HepG2 (cell line): ENCODE data around the gene ATP2A3. TPM values are rescaled to one million over a fixed set of nuclear protein-coding genes. Genes with fewer than 3 reads are reported as not detected.

Experiments
- ATAC-seq: fragments of 200-7000 bp; cut with Tn5 transposase; 3 replicates; pipeline ENCODE4 v1.9.1; 2020; ENCODE audit warnings: mild to moderate bottlenecking, moderate library complexity
- BruUV-seq: library from RNA; stranded (reverse); fragments of 400-500 nt; replicated peaks from 2 replicates; lab custom pipeline; 2021; lab: Mats Ljungman, UMichigan
- CTCF ChIA-PET: fragments of 300-600 bp; formaldehyde crosslinking; extraction: SDS; loops from one replicate; lab custom pipeline; 2021; ENCODE audit warnings: low total read pairs, inconsistent platforms, low intra/inter-chr PET ratio; lab: Yijun Ruan, JAX
- POLR2A ChIA-PET: fragments of 350-600 bp; sonication (Branson Sonifier 250); formaldehyde crosslinking; loops from one replicate; lab custom pipeline; 2020; ENCODE audit warnings: antibody characterized with exemption, inconsistent platforms; lab: Yijun Ruan, JAX
- DNase-seq: peaks from one replicate; pipeline ENCODE4 v3.0.0-alpha.2; 2015; ENCODE audit warnings: low spot score
- FAIRE-seq: peaks from 3 replicates; lab custom pipeline; 2011; peaks lifted over from hg19 to GRCh38; lab: Jason Lieb, UNC
- H2AFZ ChIP-seq: one replicate; pipeline ENCODE4 v1.6.1; 2011; ENCODE audit warnings: low read length, inconsistent platforms
- H3K27ac ChIP-seq: fragments of 300-600 bp; 3 replicates; pipeline ENCODE4 v1.8.0; 2011; ENCODE audit warnings: mixed run types, mild to moderate bottlenecking, mixed read lengths, low read length, inconsistent platforms; ENCODE audit not compliant: insufficient read depth; ENCODE audit errors: extremely low read length
- H3K27me3 ChIP-seq, 2 experiments: fragments of 200-600 bp in 1 of 2; 2 replicates in 1 of 2; 3 replicates in 1 of 2; pipeline versions ENCODE4 v1.6.0 to v1.8.0; 2011; ENCODE audit warnings: low read length in 2 of 2, mild to moderate bottlenecking in 2 of 2, moderate library complexity in 2 of 2, inconsistent platforms in 1 of 2; ENCODE audit not compliant: insufficient read depth in 2 of 2, control insufficient read depth in 1 of 2
- H3K36me3 ChIP-seq, 2 experiments: fragments of 200-600 bp in 1 of 2; replicated peaks in 1 of 2; 2 replicates in 1 of 2; 3 replicates in 1 of 2; pipeline versions ENCODE4 v1.5.1 to v1.8.0; 2011; ENCODE audit warnings: low read length in 2 of 2, inconsistent platforms in 1 of 2; ENCODE audit not compliant: insufficient read depth in 2 of 2, control insufficient read depth in 1 of 2
- H3K4me1 ChIP-seq: 2 replicates; pipeline ENCODE4 v1.5.1; 2012; ENCODE audit warnings: low read length, inconsistent platforms; ENCODE audit not compliant: insufficient read depth
- H3K4me2 ChIP-seq: 2 replicates; pipeline ENCODE4 v1.6.0; 2011; ENCODE audit warnings: low read depth, low read length, inconsistent platforms
- H3K4me3 ChIP-seq, 3 experiments: fragments of 200-600 bp in 1 of 3; sonication (generic), shearing (Covaris generic) in 1 of 3; replicated peaks in 1 of 3; 2 replicates each; pipeline ENCODE4 v1.5.1; 2011 to 2016; ENCODE audit warnings: low read length in 3 of 3, inconsistent platforms in 2 of 3, low read depth in 2 of 3, mild to moderate bottlenecking in 2 of 3, control low read depth in 1 of 3, mixed read lengths in 1 of 3; ENCODE audit not compliant: insufficient read depth in 1 of 3
- H3K79me2 ChIP-seq: one replicate; pipeline ENCODE4 v1.6.1; 2011; ENCODE audit warnings: low read length, inconsistent platforms; ENCODE audit not compliant: insufficient read depth
- H3K9ac ChIP-seq: 2 replicates; pipeline ENCODE4 v1.6.0; 2011; ENCODE audit warnings: mild to moderate bottlenecking, low read depth, low read length, inconsistent platforms; ENCODE audit not compliant: insufficient read depth
- H3K9me3 ChIP-seq: 2 replicates; pipeline ENCODE4 v1.5.1; 2012; ENCODE audit warnings: mild to moderate bottlenecking, low read length
- H4K20me1 ChIP-seq: 2 replicates; pipeline ENCODE4 v1.6.0; 2011; ENCODE audit warnings: inconsistent platforms, mild to moderate bottlenecking, low read length, moderate library complexity; ENCODE audit not compliant: insufficient read depth
- GABPB1 ChIP-seq: IDR thresholded peaks from 2 replicates; pipeline ENCODE4 v1.6.1; 2016; ENCODE audit warnings: mild to moderate bottlenecking, missing genetic modification reagents, moderate library complexity, missing compliant biosample characterization
- GFI1 ChIP-seq: sonication (generic); formaldehyde crosslinking; IDR thresholded peaks from 2 replicates; pipeline ENCODE4 v1.5.0; 2020; ENCODE audit warnings: missing genetic modification reagents, mild to moderate bottlenecking, borderline replicate concordance
- RBM22 ChIP-seq: fragments of 200-400 bp; formaldehyde crosslinking; optimal IDR thresholded peaks from 2 replicates; pipeline ENCODE3; 2017; ENCODE audit warnings: mild to moderate bottlenecking, low read length, moderate library complexity
- SMAD1 ChIP-seq: sonication (generic); formaldehyde crosslinking; IDR thresholded peaks from 2 replicates; pipeline ENCODE4 v1.4.0; 2020; ENCODE audit warnings: missing genetic modification reagents, low read depth, mild to moderate bottlenecking, borderline replicate concordance
- ZNF101 ChIP-seq: sonication (generic); formaldehyde crosslinking; IDR thresholded peaks from 2 replicates; pipeline ENCODE4 v1.4.0; 2020; ENCODE audit warnings: mild to moderate bottlenecking, low read depth, missing genetic modification reagents, borderline replicate concordance
- ZNF547 ChIP-seq: sonication (generic); formaldehyde crosslinking; IDR thresholded peaks from 2 replicates; pipeline ENCODE4 v1.5.1; 2020; ENCODE audit warnings: mild to moderate bottlenecking, missing genetic modification reagents
- ZNF687 ChIP-seq: sonication (generic); formaldehyde crosslinking; IDR thresholded peaks from 2 replicates; pipeline ENCODE4 v1.5.1; 2020; ENCODE audit warnings: mild to moderate bottlenecking, missing genetic modification reagents, moderate library complexity
- ZNF83 ChIP-seq: sonication (generic); formaldehyde crosslinking; IDR thresholded peaks from 2 replicates; pipeline ENCODE4 v1.4.0; 2020; ENCODE audit warnings: missing genetic modification reagents, mild to moderate bottlenecking, borderline replicate concordance
- WGBS: methylation state at CpG from one replicate; pipeline ENCODE4 v1.1.6; 2017; ENCODE audit warnings: low lambda C conversion rate; 5-methylcytosine and 5-hydroxymethylcytosine counted together
- in situ Hi-C: cut with HindIII; loops from 2 replicates; pipeline ENCODE4 v1.10.0; 2017; ENCODE audit warnings: low pct_unique_long_range_greater_than_20kb; ENCODE audit not compliant: extremely low pct_ligation_motif_present
- intact Hi-C: fragments of 100-400 bp; cut with micrococcal nuclease; formaldehyde crosslinking; loops from one replicate; pipeline ENCODE4 v1.10.0; 2022; ENCODE audit not compliant: unreplicated experiment
- polyA plus RNA-seq, 8 experiments: library from polyadenylated mRNA; depleted of rRNA in 3 of 8; stranded (reverse) in 7 of 8; unstranded in 1 of 8; fragments of >200 nt; fragmentation: Illumina TruSeq in 4 of 8; extraction: Trizol in 4 of 8; gene quantifications; 2 replicates each; pipeline versions ENCODE4 v1.2.1 to v1.2.3, GENCODE V29; 2011 to 2016; ENCODE audit warnings: low read depth in 4 of 8, missing spikeins in 1 of 8, mixed read lengths in 1 of 8; ENCODE audit not compliant: insufficient read depth in 1 of 8
- total RNA-seq, 5 experiments: library from RNA; depleted of rRNA; stranded (reverse); fragments of >200 nt; fragmentation: Illumina TruSeq; extraction: Trizol; gene quantifications; 2 replicates each; pipeline ENCODE4 v1.2.3, GENCODE V29; 2016; ENCODE audit warnings: low read depth in 1 of 5
- TF ChIP-seq, protein P1 (sequence below): sonication (generic); formaldehyde crosslinking; IDR thresholded peaks from 2 replicates; pipeline ENCODE4 v1.4.0; 2020; ENCODE audit warnings: missing genetic modification reagents

Gene ATP2A3
- total and polyA plus RNA-seq, 2 of the 13 experiments (the other 11 are each of a cell fraction or from before 2014, with no cell fraction given): 0.07 TPM; not detected in 1

DNA sequence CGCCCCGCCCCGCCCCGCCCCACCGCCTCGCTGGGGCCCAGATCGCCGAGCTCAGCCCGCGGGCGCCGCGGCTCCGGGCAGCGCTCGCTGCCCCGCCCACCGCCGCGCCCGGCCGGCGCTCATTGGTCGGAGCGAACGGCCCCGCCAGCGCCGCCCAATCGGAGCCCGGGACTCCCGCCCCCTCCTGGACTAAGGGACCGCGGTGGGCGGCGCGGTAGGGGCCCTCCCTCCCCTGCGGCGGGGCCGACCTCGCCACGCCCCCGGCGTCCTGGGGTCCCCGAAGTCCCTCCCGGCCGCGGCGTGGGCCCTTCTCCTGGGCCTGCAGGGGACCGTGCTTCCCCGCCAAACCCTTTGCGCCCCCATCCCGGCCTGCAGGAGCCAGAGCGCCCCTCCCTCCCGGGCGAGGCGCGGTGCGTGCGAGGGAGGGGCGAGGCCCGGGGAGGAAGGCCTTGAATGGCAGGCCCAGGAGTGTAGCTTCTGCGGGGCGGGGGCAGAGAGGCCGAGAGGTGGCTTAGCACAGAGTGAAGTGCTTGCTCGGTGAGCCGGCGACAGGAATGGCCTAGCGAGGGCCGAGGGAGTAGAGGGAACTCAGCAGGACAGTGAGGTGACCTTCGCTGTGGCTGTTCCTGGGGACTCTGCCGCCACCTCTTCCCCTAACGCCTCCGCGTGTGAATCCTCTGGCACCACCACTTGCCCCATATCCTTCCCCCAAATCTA is 71.1 kb downstream of the ATP2A3 start, which contains the start of gene CAMKK1 (continued):
- peak; percentile 70; the same call in 1 of the 2 replicates for TF ChIP-seq GABPB1 (CRISPR knock-in tag)
- peak; percentile 71; the same call in 1 of the 2 replicates for TF ChIP-seq ZNF547 (CRISPR knock-in tag)

GRCh38 chr17:3892095-3892998 is 71.9 kb downstream of the ATP2A3 start:
- intact Hi-C loops (no loop called here), in situ Hi-C loops (no loop called here)
- CTCF ChIA-PET: no interaction called here
- Histone ChIP-seq H3K36me3 (no peaks in the 10 kb centered on the region), H3K4me2 (peak overlapping the region; percentile 90), H3K27me3 (peaks cover 0 to 12% of the 10 kb centered on the region in 2 experiments; a peak in 1 of 5 replicates), H3K9me3 (no peaks in the 10 kb centered on the region), H3K4me1 (peaks cover 35% of the 10 kb centered on the region), H2AFZ (no peak overlapping the region), H3K79me2 (no peaks in the 10 kb centered on the region), H3K4me3 (peak overlapping the region; percentile 51 to 77 (median 70)), H4K20me1 (no peaks in the 10 kb centered on the region), H3K9ac (peak overlapping the region; percentile 39; the same call in 1 of the 2 replicates), H3K27ac (no peak overlapping the region)
- BruUV-seq: no TSS peak
- POLR2A ChIA-PET: interaction anchor here (1.0 to 3.5 kb wide), 3 partner anchors 12 to 90 kb away, joined by 3 to 47 read pairs (median 4); partner anchors contain the start of gene NCBP3
- WGBS: 1% methylated on average over 17 of the region's 96 CpGs
- peak; percentile 19 for DNase-seq
- no peak for FAIRE-seq
- peak; percentile 46 for ATAC-seq
- TF ChIP-seq ZNF687 (CRISPR knock-in tag): peak; percentile 79
- peak; percentile 48; the same call in 1 of the 2 replicates for TF ChIP-seq ZNF83 (CRISPR knock-in tag)
- TF ChIP-seq ZNF101 (CRISPR knock-in tag): no peak
- no peak for TF ChIP-seq RBM22
- TF ChIP-seq GFI1: no peak
- TF ChIP-seq, protein P1, sequence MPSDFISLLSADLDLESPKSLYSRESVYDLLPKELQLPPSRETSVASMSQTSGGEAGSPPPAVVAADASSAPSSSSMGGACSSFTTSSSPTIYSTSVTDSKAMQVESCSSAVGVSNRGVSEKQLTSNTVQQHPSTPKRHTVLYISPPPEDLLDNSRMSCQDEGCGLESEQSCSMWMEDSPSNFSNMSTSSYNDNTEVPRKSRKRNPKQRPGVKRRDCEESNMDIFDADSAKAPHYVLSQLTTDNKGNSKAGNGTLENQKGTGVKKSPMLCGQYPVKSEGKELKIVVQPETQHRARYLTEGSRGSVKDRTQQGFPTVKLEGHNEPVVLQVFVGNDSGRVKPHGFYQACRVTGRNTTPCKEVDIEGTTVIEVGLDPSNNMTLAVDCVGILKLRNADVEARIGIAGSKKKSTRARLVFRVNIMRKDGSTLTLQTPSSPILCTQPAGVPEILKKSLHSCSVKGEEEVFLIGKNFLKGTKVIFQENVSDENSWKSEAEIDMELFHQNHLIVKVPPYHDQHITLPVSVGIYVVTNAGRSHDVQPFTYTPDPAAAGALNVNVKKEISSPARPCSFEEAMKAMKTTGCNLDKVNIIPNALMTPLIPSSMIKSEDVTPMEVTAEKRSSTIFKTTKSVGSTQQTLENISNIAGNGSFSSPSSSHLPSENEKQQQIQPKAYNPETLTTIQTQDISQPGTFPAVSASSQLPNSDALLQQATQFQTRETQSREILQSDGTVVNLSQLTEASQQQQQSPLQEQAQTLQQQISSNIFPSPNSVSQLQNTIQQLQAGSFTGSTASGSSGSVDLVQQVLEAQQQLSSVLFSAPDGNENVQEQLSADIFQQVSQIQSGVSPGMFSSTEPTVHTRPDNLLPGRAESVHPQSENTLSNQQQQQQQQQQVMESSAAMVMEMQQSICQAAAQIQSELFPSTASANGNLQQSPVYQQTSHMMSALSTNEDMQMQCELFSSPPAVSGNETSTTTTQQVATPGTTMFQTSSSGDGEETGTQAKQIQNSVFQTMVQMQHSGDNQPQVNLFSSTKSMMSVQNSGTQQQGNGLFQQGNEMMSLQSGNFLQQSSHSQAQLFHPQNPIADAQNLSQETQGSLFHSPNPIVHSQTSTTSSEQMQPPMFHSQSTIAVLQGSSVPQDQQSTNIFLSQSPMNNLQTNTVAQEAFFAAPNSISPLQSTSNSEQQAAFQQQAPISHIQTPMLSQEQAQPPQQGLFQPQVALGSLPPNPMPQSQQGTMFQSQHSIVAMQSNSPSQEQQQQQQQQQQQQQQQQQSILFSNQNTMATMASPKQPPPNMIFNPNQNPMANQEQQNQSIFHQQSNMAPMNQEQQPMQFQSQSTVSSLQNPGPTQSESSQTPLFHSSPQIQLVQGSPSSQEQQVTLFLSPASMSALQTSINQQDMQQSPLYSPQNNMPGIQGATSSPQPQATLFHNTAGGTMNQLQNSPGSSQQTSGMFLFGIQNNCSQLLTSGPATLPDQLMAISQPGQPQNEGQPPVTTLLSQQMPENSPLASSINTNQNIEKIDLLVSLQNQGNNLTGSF (CRISPR knock-in tag): no peak
- TF ChIP-seq SMAD1 (CRISPR knock-in tag): no peak
